Suppressor macrophage treated with lipopolysaccharide for 4 hours (primary cell): Measurements from ENCODE around the gene TMEM63A.
A peak's percentile ranks its signal among the peaks of the same experiment; 100 is the strongest.

Experiments
- DNase-seq: peaks from one replicate; pipeline ENCODE4 v3.0.0-alpha.2; 2020

Gene TMEM63A

DNA sequence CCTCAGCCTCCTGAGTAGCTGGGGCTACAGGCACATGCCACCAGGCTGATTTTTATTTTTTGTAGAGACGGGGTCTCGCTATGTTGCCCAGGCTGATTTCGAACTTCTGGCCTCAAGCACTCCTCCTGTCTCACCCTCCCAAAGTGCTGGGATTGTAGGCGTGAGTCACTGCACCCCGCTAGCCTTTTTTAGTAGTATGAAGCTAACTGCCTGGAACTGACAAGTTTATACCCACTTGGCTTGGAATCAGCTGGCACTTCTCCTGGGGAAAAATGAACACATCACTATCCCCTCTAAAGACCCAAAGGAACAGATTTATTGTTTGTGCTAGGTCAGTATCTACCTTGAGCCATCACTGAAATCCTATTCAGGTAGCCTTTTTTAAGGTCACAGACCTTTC, 19.0 kb downstream of the TMEM63A start:
- DNase-seq = no peak

DNA sequence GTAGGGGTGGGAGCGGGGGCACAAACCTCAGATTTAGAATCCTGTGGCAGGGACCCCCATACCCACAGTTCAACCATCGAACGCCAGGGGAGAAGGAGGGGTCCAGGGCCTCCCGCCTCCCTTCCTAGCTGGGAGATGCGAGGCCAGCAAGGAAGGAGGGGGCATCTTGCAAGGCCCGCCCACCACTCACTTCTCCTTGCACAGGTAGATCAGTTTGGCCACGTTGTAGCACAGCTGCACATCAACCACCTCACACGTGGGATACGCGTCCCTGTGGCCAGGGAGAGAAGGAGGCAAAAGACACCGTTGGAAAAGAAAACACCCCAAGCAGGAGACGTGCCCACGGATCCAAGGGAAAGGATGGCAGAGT, 19.6 kb downstream of the TMEM63A start:
- no peak for DNase-seq

DNA sequence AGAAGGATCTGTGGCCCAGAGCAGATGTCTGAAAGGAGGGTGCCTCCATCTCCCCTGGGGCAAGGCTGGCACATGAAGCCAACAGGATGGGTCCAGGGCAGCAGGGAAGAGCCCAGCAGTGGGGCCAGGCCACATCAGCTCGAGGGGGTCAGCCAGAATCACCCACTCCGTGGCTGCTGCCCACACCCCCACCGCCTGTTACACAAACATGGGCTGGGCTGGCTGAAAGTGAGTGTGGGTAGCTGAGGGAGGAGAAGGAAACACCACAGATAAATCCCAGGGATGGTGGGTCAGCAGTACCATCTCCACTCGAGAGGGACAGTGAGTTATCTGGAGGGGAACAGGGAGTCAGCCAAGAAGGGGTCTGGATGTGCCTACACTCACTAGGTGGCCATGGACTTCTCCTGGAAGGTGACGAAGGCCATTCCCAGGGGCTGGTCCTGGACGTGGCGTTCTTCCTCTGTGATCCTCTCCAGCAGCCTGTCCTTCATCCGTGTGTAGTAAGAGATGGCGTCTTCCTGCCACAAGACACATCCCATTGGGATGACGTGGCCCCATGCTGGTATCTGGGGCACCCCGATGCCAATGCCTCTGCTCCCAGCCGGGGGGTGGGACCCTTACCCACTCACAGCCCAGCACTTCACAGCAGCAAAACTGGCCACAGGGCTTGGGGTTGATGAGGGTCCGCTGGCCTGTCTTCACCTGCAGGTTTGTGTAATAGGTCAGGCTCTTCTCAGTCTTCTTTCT, 20.2 kb downstream of the TMEM63A start:
- DNase-seq = no peak

DNA sequence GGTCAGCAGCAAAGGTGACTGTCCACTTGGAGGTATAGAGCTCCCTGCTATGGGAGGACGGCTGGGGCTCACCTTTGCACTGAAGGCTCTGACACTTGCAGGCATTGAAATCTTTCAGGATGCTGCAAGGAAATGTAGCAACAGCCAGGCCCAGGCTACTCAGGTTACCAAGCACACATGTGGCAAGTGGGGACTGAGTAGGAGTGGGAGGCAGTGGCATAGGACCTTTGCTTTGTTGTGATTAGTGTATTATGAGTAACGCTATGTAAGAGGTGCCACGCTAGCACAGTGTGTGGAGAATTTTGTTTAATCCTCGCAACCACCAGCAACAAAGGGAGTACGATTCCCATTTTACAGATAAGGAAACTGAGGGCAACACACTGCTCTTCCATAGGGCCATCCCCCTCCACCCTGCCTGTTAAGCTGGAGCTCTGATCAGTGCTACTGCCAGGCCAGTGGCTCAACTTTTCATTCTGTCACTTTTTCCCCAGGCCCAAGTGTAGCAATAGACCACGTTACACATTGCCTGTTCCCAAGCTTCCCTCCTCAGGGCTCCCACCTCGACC, 21.2 kb downstream of the TMEM63A start:
- no peak for DNase-seq

DNA sequence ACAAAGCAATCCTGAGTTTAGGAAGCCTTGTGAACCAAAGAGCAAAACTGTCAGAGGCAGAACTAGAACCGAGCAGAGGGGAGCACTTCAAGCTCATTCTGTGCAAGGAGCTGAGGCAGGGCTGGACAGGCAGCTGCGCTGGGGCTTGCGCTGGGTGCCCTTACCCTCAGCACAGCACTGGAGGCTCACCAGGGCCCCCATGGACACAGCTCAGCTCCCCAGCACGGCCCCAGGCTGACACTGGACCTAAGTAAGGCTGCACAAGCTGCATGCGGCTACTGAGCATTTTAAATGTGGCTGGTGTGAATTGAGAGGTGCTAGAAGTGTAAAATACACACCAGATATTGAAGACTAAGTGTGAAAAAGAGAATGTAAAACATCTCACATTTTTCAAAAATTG, 22.1 kb downstream of the TMEM63A start:
- DNase-seq = no peak

- DNase-seq = no peak
Observed at GRCh38 chr1:225859151-225859550, 23.0 kb downstream of the TMEM63A start.

DNA sequence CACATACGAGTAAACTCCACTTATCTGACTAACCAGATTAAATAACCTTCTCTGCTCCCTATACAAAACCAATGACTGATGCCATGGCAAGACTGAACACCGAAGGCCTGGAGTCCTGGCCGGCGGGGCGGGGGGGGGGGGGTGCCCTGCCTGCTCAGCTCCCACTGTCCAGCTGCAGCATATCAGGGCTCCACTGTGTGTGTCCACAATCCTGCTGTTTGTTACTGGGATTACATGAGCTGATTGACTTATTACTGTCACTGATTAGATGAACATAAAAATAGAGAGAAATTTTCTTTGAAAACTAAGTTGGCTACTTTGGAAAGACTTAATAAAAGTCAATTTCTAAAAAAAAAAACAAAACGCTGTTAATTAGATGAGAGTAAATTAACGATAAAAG, 24.9 kb downstream of the TMEM63A start:
- DNase-seq = no peak

DNA sequence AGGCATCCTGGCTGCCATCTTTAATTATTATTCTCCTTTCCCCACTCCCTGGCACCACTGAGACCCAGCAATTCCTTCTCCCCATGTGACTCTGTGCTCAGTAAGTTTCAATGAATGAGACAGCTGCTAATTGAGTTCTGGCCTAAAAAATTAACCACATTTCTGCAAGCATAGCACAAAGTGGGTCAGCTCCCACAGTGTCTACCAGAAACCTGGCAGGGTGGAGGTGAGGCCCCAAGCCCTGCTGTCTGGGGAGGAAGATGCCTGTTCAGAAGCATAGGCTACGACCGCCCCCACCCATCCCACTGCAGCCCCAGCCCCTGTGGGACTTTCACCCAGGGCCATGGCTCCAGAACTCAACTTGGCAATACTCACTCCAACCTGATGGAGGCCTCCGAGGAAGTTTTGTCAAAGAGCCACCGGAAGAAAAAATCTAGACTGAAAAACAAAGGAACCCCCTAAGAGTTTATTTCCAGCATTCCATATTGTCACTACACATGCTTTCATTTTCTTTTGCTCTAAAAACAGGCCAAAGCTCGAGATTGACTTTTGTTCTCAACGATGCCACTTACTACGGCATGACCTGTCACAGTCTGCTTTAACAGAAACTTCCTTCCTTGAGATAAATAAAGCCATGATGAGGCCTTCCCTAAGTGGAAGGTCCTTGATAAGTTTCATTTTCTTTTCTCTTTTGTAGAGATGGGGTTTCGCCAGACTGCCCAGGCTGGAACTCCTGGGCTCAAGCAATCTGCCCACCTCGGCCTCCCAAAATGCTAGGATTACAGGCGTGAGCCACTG, 26.5 kb downstream of the TMEM63A start:
- DNase-seq = peak; percentile 39

- DNase-seq = no peak
Observed at GRCh38 chr1:225853441-225853840, 28.7 kb downstream of the TMEM63A start.

GRCh38 chr1:225852413-225853124, 29.6 kb downstream of the TMEM63A start:
- no peak for DNase-seq

DNA sequence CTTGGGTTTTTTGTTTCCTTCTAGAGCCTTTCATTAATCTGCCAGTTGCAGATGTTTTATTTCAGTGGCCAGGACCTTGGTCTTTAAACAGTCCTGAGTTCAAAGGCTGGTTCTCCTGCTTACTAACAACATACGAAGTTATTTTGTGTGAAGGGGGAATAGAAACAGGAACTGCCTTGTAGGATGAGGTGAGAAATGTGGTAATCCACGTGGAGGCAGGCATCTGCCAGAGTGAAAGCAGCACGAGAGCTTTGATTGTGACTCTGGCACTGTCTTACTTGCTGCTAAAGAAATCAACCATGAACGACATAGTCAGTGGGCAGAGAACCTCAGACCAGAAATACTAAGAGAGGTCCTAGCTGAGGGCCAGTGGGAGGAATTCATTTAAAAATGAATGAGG, 30.4 kb downstream of the TMEM63A start:
- peak; percentile 53 for DNase-seq

DNA sequence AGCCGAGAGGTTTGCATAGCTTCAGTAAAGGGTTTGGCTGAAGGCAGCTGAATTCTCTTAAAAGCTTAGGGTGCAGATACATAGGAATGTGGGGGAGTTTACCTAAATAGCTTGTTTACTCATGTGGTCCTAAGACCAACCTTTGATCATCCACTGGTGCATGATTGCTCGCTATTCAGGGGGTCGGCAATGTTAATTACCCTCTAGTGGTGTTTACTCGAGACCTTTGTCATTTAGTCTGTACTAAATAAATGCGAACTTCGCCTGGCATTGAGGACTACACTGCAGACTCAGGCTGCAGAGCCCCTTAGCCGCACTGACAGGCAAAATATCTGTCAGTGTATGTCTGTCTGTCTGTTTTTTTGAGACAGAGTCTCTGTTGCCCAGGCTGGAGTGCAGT, 31.8 kb downstream of the TMEM63A start:
- no peak for DNase-seq

DNA sequence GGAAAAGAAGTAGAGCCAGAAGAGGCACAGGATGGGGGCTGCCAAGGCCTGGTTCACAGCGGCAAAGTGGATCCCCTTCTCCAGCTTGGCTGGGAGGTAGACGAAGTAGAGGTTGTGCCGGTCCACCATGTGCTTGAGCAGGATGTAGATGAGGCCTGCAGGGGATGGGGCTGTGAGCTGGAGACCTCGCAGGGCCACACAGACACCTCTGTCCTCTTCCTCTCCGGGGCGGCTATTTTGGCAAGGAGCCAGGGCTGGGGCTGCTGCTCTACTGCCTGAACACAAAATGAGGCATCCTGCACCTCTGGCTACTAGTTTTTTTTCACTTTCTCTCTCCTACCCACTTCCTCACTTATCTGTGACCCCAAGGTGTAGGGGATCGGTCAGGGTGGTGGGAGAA, 32.3 kb downstream of the TMEM63A start:
- no peak for DNase-seq

DNA sequence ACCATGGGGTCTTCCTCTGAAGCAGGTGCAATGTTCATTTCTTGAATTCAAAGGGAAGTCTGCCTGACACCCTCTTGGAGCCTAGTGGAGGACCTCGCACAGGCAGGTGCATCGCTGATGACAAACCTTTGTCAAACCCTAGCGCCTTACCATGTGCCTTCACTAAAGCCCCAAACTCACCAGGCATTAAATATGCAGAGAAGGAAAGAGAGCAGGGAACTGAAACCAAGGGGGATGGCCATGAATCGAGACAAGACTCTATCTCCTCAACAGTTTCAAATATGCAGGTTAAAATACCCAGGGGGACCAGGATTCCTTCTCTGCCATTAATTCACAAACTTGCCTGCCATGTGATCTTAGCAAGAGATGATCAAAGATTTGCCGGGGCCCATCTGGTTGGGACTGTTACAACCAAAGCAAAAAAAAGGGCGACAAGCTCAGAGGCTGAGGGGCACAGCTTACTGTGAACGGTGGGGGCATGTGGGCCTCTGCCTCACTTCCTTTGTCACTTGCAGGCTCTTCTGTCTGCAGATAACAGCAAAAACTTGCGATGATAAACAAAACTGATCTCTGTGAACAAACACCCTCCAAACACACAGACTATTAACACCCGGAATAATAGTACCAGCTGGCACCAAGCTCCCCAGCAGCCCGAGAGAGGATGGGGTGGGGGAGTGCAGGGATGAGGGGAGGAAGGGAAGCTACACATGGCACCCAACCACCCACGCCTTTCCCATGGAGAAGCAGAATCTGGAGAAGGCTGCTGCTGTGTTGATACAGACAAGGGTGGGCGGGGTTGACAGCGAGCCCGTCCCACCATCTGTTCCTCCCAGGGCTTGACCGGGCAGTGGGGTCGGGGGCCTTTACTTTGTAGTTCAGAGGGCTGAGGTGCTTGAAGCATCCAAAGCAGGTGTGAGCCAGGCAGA, 33.9 kb downstream of the TMEM63A start:
- DNase-seq = no peak

DNA sequence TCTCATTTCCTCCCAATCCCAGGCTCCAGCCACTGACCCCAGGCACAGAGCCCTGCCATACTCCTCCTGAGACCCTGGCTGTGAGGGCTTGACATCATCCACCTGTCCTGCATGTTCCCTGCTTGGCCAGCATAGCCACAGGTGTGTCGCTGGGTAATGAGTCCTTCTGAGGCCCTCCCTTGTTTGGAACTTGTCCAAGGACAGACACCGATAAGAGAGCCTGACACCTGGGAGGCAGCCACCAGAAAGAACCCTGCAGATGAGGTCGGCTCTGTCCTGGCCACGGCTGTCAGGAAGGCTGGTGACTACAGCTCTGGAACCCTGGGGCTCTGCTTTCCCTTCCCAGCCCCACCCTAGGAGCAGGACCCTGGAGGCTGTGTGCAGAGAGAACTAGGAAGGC, 34.6 kb downstream of the TMEM63A start:
- DNase-seq = no peak

DNA sequence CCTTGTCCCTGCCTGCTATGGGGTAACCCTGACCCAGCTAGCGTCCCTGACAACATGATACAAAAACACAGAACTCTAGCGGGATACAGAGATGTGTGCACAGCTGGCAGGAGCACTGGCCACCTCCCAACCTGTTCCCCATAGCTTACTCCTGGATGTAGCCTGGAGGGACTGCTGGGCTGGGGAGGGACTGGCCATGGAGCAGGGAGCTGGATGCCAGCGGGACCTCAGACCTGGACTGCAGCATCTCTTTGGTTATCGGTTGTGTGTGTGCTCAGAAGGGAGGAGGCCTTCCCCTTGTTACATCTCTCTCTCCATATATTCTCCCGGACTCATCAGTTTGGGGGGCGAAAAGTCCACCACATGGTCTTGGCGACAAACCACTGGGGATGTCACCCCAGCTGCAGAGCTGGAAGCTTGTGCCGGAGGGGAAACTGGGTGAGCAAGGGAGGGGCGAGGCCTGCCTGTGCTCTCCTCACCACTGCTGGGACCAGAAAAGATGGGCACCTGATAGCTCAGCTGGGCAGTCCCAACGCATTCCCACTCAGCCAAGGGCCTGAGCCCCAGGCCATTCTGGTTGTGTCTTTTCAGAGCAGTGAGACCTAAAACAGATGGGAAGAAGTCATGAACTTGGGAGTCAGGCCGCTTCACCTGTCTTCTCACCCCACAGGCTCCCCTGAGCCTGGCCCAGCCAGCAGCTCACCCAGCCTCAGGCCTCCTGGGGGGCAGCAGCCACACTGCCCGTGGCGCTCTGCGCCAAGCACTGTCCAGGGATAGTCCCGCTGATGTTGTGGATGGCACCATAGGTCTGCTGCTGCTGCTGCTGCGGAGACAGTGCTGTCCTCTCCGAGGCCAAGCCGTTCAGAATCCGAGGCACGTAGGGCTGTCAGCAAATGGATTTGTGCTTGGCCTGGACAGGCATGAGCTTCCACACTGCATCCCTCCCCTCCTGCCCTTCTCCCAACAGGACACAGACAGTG, 35.6 kb downstream of the TMEM63A start:
- DNase-seq = no peak

DNA sequence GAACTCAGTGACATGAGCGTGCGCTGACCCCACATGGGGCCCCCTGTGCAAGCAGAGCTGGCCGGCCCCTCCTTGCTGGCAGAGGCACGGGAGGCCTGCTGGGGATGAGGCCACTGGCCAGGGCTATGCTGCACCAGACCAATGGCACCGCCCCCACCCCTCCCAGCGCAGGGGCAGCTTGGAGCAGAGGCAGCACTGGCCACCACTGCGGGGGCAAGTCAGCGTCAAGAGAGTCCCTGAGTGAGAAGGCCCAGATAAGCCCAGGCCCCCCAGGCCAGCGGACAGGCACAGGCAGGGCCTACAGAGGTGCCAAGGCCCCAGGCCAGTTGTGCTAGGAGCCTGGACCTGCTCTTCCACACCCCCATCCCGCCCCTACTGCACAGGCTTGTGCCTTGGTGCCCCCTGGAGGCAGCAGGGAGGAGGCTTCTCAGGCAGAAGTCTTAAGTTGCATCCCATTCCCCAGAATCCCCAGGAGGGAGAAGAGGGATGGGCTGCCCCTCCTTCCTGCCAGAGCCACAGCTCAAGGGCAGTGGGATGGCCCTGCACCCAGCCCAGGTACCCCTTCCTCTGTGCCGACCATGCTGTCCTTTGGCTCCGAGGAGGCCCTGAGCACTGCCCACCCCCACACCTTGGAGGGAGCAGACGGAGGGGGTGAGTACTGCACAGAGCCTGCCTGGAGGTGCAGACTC, 36.5 kb downstream of the TMEM63A start:
- peak; percentile 61 for DNase-seq

- DNase-seq = no peak
Observed at GRCh38 chr1:225845097-225845496, 37.1 kb downstream of the TMEM63A start.

DNA sequence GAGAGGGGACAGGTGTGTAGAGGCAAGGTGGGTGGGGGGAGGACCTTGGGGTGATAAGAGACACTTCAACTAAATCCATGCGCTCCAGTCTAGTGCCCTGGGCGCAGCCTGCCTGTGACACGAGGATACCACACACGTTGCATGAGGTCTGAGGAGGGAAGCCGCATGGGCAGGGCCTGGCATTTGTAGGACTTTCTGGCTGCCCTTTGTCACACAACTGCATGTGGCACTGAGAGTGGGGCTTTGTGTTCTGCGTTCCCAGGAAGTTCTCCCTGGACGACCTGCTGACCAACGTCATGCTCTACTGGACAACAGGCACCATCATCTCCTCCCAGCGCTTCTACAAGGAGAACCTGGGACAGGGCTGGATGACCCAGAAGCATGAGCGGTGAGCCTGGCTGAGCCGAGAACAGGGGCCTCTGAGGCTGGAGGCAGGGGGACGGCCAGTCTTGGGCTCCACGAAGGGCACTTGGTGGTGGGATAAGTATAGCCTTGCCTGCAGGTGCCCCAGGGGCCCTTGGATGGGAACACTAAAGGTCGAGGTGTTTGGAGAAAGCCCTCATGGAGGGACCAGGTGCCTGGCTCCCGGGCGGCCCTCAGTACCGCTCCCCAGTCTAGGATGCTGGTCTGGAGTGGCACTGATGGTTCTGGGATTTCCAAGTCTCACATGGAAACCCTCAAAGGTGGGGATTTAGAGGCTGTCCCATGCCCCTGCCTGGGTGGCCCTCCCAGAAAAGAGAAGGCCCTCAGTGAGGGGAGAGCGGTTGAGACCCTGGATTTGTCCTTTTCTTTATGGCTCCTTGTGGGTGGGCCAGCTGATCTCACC, 37.7 kb downstream of the TMEM63A start:
- no peak for DNase-seq

GRCh38 chr1:225843426-225843795, 38.8 kb downstream of the TMEM63A start:
- DNase-seq = no peak
